Activated CD4-positive, alpha-beta T cell treated with anti-CD3 and anti-CD28 coated beads for 36 hours (primary cell): ENCODE data around the gene ADARB2. TPM values are rescaled to one million over a fixed set of nuclear protein-coding genes. Genes with fewer than 3 reads are reported as not detected.
A peak's percentile ranks its signal among the peaks of the same experiment; 100 is the strongest.

Source experiments
- ATAC-seq: fragments of 200-7000 bp; cut with Tn5 transposase; one replicate; pipeline ENCODE4 v1.10.0; 2021; ENCODE audit warnings: mild to moderate bottlenecking, moderate library complexity
- CTCF ChIA-PET: fragments of 350-600 bp; sonication (Branson Sonifier 250); formaldehyde crosslinking; loops from one replicate; lab custom pipeline; 2021; ENCODE audit warnings: antibody characterized with exemption; lab: Charles Lee
- POLR2A ChIA-PET: fragments of 350-600 bp; sonication (Branson Sonifier 250); formaldehyde crosslinking; loops from one replicate; lab custom pipeline; 2021; ENCODE audit warnings: antibody characterized with exemption, inconsistent platforms; lab: Charles Lee
- DNase-seq: peaks from one replicate; pipeline ENCODE4 v3.0.0-alpha.2; 2020
- H3K27ac Mint-ChIP-seq: one replicate; pipeline ENCODE4 v1.8.0; 2021; ENCODE audit warnings: mixed read lengths
- H3K27me3 Mint-ChIP-seq: one replicate; pipeline ENCODE4 v1.8.0; 2021; ENCODE audit warnings: mixed read lengths
- H3K36me3 Mint-ChIP-seq: one replicate; pipeline ENCODE4 v1.8.0; 2021; ENCODE audit warnings: low read depth, mixed read lengths
- H3K4me1 Mint-ChIP-seq: one replicate; pipeline ENCODE4 v1.8.0; 2021; ENCODE audit warnings: mixed read lengths
- H3K4me3 Mint-ChIP-seq: one replicate; pipeline ENCODE4 v1.8.0; 2021; ENCODE audit warnings: mild to moderate bottlenecking, moderate library complexity, mixed read lengths
- H3K9me3 Mint-ChIP-seq: one replicate; pipeline ENCODE4 v1.8.0; 2021; ENCODE audit warnings: low read depth, mixed read lengths
- intact Hi-C, 2 experiments: fragments of 100-400 bp; cut with DNase I in 1 of 2; cut with micrococcal nuclease in 1 of 2; formaldehyde crosslinking; loops; one replicate each; pipeline versions ENCODE4 v1.14.2 to v1.15.1; 2022 to 2024; cut with DNase I, micrococcal nuclease
- total RNA-seq, 2 experiments: library from RNA; stranded (reverse); gene quantifications; one replicate each; pipeline ENCODE4 v1.2.3, GENCODE V29; 2021

ADARB2 gene
- total RNA-seq, 2 experiments from 2014 or later = not detected

DNA sequence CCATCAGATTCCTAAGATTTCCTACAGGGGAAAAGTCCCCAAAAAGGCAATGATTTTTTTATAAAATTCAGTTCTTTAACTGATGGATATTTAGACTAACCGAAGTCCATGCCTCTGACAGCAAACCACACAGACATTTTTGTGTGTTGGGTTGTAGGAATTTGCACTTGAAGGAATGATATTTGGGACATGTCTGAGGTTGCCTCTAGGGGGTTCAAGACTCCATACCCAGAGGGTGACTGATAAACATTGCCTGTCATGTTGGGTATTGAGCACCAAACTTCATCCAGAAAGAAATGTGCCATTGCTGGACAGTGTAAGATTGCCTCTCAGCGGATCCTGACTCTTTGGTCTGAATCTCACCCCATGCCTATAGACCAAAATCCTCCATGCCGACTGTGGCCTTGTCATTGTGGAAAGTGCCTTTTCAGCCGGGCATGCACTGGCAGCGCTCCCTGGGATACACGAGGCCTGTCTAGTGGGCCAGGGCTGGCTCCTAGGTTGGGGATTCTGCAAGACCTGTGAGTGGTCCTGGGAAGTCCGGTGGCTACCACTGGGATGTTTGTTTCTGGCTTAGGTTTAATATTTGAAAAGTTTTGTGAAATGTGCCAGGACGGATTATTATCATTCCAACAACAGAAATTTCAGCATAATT, 428.2 kb downstream of the ADARB2 start:
- Mint-ChIP-seq H3K27ac (no peak overlapping the region), H3K36me3 (no peaks in the 10 kb centered on the region), H3K9me3 (peaks cover 3% of the 10 kb centered on the region), H3K27me3 (no peaks in the 10 kb centered on the region), H3K4me3 (no peak overlapping the region), H3K4me1 (no peaks in the 10 kb centered on the region)
- POLR2A ChIA-PET = no interaction called here
- DNase-seq (no peak), ATAC-seq (no peak)
- intact Hi-C loops = no loop called here
- CTCF ChIA-PET = no interaction called here

DNA sequence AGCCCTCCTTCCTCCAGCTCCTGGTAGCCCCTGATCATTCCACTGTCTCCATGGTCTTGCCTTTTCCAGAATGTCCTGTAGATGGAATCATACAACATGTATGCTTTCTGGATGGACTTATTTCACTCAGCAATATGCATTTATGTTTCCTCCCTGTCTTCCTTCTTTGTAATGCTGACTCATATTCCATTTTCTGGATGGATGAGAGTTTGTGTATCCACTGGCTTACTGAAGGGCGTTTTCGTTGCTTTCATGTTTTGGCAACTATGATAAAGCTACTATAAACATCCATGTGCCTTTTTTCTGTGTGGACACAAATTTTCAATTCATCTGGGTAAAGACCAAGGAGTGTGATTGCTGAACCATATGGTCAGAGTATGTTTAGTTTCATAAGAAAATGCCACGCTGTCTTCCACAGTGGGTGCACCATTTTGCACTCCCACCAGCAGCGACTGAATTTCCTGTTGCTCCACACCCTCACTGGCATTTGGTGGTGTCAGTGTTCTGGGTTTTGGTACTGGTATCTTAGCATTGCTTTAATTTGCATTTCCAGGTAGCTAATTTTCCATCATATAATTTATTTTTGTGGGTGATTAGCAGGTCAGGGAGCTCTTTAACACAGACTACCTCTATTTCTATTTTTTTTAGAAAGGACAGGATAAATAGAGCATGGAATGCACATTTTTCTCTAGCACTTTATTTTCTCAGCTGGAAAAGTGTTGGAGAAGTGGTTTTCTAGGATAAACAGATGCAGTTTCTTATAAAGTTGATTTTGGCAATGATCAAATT, 429.0 kb downstream of the ADARB2 start:
- H3K27me3 Mint-ChIP-seq = no peaks in the 10 kb centered on the region
- H3K36me3 Mint-ChIP-seq = no peaks in the 10 kb centered on the region

DNA sequence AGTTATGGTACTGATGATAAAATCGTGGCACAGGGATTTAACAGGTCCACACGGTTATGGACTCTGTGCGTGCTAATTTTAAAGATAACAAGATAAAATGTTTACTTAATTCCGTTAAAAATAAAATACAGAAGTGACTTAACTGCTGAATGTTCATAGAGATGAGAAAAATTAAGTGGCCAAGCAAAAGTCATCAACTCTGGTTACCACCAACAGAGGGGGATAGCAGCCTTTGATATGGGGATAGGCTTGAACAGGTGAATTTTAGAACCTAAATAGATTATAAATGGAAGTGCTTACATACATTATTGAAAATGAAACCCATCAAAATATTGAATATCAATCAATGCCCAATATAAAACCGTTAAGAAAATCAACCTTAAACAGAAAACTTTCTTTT, 436.2 kb downstream of the ADARB2 start:
- no peak for ATAC-seq
- peaks cover 15% of the 10 kb centered on the region for H3K27me3 Mint-ChIP-seq
- no peak for DNase-seq
- CTCF ChIA-PET = interaction anchor here (0.7 kb wide), 1 partner anchor 24 kb away, joined by 3 read pairs; no protein-coding TSS in a partner anchor
- no peaks in the 10 kb centered on the region for H3K9me3 Mint-ChIP-seq
- POLR2A ChIA-PET = no interaction called here
- H3K36me3 Mint-ChIP-seq = no peaks in the 10 kb centered on the region
- H3K4me1 Mint-ChIP-seq = peaks cover 2% of the 10 kb centered on the region
- H3K4me3 Mint-ChIP-seq = no peak overlapping the region
- intact Hi-C loops = no loop called here
- H3K27ac Mint-ChIP-seq = no peak overlapping the region

More for the DNA sequence above, 429.0 kb downstream of the ADARB2 start:
- POLR2A ChIA-PET = no interaction called here
- DNase-seq (no peak), ATAC-seq (no peak)
- intact Hi-C loops = no loop called here
- Mint-ChIP-seq H3K4me1 (no peaks in the 10 kb centered on the region), H3K4me3 (no peak overlapping the region), H3K9me3 (peaks cover 3% of the 10 kb centered on the region), H3K27ac (no peak overlapping the region)
- CTCF ChIA-PET = no interaction called here

- Mint-ChIP-seq H3K9me3 (no peaks in the 10 kb centered on the region), H3K27me3 (peaks cover 15% of the 10 kb centered on the region)
Measured at GRCh38 chr10:1300218-1300617, 437.1 kb downstream of the ADARB2 start.

GRCh38 chr10:1299041-1299726, 438.1 kb downstream of the ADARB2 start:
- Mint-ChIP-seq H3K4me1 (peaks cover 2% of the 10 kb centered on the region), H3K27ac (no peak overlapping the region), H3K9me3 (no peaks in the 10 kb centered on the region), H3K36me3 (no peaks in the 10 kb centered on the region), H3K4me3 (no peak overlapping the region), H3K27me3 (peaks cover 15% of the 10 kb centered on the region)
- peak; percentile 34 for DNase-seq
- peak; percentile 44 for ATAC-seq
- ChIA-PET POLR2A (no interaction called here), CTCF (interaction anchor here (1.4 kb wide), 1 partner anchor 69 kb away, joined by 3 read pairs; no protein-coding TSS in a partner anchor)
- intact Hi-C loops = no loop called here

More at GRCh38 chr10:1300218-1300617, 437.1 kb downstream of the ADARB2 start:
- Mint-ChIP-seq H3K4me3 (no peak overlapping the region), H3K27ac (no peak overlapping the region), H3K36me3 (no peaks in the 10 kb centered on the region), H3K4me1 (peaks cover 2% of the 10 kb centered on the region)
- ATAC-seq = no peak
- intact Hi-C loops = no loop called here
- CTCF ChIA-PET = no interaction called here
- no peak for DNase-seq
- POLR2A ChIA-PET = no interaction called here

GRCh38 chr10:1297566-1298301, 439.6 kb downstream of the ADARB2 start:
- intact Hi-C loops = no loop called here
- Mint-ChIP-seq H3K27me3 (peaks cover 16% of the 10 kb centered on the region), H3K9me3 (no peaks in the 10 kb centered on the region), H3K4me3 (no peak overlapping the region), H3K36me3 (no peaks in the 10 kb centered on the region), H3K4me1 (peaks cover 2% of the 10 kb centered on the region), H3K27ac (no peak overlapping the region)
- ChIA-PET POLR2A (no interaction called here), CTCF (interaction anchor here (0.8 to 1.4 kb wide), 2 partner anchors 71 to 194 kb away, joined by 3 to 7 read pairs; no protein-coding TSS in a partner anchor)
- no peak for ATAC-seq
- peak; percentile 20 for DNase-seq

DNA sequence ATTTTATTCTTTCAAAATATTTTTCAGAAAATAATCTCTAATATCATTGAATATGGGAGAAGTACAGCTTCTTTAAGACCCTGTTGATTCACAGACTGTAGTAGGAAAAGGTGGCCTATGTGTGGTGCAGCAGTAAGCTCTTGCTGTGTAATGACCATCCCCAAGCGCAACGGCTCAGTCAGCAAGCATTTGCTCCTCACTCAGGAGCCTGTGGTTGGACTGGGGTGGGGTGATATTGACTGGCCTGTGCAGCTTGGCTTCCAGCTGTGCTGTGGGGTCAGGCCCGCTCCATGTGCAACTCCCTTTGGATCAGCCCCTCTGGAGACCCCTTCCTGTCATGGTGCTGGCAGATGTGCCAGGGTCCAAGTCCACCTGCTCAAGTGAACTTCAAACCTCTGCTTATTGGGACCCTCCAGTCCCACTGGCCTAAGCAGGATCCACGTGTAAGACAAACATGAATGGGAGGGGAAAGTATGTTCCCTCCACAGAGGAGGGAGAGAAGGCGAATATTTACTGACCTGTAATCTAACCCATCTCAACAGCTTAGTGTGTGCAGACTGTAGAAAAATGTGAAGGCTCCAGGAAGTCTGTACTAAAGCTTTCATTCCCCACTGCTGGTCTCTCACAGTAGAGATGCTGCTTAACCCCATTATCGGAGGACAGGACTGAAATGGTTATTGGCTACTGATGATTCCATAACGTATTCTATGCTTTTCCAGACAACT, 441.4 kb downstream of the ADARB2 start:
- CTCF ChIA-PET = no interaction called here
- ATAC-seq = no peak
- H3K27me3 Mint-ChIP-seq = peaks cover 18% of the 10 kb centered on the region
- no peaks in the 10 kb centered on the region for H3K36me3 Mint-ChIP-seq
- intact Hi-C loops = no loop called here
- H3K27ac Mint-ChIP-seq = no peak overlapping the region
- peaks cover 2% of the 10 kb centered on the region for H3K4me1 Mint-ChIP-seq
- no peak overlapping the region for H3K4me3 Mint-ChIP-seq
- no peak for DNase-seq
- H3K9me3 Mint-ChIP-seq = no peaks in the 10 kb centered on the region
- POLR2A ChIA-PET = no interaction called here

DNA sequence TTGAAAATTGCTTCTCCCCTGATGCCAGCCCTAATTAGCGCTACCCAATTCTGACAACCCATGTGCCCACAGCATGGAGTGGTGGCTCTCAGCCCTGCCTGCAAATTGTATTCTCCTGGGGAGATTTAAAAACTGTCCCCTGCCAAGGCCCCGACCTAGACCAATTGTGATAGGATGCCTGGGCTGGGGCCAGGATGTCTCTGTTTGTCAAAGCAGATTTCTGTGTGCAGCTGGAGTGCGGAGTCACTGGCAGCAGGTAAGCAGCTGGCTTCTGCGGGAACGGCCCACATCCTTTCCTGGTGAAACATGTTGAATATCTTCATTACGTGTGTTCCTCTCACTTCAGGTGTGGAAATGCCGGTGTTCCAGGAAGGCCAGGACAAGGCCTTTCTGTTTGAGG, 442.6 kb downstream of the ADARB2 start:
- CTCF ChIA-PET = no interaction called here
- intact Hi-C loops = no loop called here

DNA sequence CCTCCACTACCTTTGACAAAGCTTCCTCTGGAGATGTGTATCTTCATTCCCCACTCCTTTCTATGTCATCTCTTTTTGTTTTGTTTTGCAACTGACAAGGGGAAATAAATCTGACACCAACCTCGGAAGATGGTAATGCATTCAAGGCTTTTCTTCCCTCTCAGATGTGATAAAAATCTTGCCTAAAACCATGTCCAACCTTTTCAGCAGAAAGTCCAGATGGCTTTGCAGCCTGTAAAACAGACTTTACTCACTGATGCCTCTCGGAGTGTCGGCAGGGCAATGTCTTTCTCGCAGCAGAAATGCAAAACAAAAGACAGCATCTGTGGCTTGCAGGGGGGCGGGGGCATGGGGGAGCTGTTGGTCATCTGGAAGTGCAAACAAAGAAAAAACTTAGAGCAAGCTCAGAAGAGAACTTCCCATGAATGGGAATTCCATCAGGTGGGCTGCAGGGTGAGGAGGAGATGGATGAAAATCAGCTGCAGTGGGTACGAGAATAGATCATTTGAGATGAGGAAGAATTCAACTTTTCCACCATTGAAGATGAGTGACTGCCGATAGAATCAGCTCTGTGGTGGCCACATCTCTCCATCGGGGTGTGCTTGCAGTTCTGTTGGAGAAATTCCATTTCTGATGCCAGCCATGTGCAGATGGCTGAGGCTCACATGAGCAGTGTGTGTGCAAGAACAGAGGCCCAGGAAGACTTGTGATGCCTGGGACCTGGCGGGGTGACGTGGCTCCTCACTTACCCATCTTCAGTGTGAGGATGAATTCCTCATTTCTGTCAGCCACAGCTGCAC, 443.5 kb downstream of the ADARB2 start:
- Mint-ChIP-seq H3K27ac (no peak overlapping the region), H3K4me3 (no peak overlapping the region), H3K36me3 (no peaks in the 10 kb centered on the region), H3K27me3 (peaks cover 6% of the 10 kb centered on the region), H3K9me3 (no peaks in the 10 kb centered on the region), H3K4me1 (peaks cover under 1% of the 10 kb centered on the region)
- DNase-seq (no peak), ATAC-seq (no peak)
- ChIA-PET POLR2A (no interaction called here), CTCF (interaction anchor here (0.7 kb wide), 1 partner anchor 24 kb away, joined by 3 read pairs; no protein-coding TSS in a partner anchor)
- intact Hi-C loops = no loop called here

More for the DNA sequence above, 442.6 kb downstream of the ADARB2 start:
- H3K9me3 Mint-ChIP-seq = no peaks in the 10 kb centered on the region
- POLR2A ChIA-PET = no interaction called here
- H3K36me3 Mint-ChIP-seq = no peaks in the 10 kb centered on the region
- H3K27ac Mint-ChIP-seq = no peak overlapping the region
- ATAC-seq (no peak), DNase-seq (no peak)
- H3K4me1 Mint-ChIP-seq = peaks cover 2% of the 10 kb centered on the region
- no peak overlapping the region for H3K4me3 Mint-ChIP-seq
- peaks cover 10% of the 10 kb centered on the region for H3K27me3 Mint-ChIP-seq

- POLR2A ChIA-PET = no interaction called here
Measured at GRCh38 chr10:1293157-1293556, 444.2 kb downstream of the ADARB2 start.

More at GRCh38 chr10:1293157-1293556, 444.2 kb downstream of the ADARB2 start:
- Mint-ChIP-seq H3K27me3 (peaks cover 6% of the 10 kb centered on the region), H3K36me3 (no peaks in the 10 kb centered on the region), H3K27ac (no peak overlapping the region), H3K4me3 (no peak overlapping the region), H3K4me1 (no peaks in the 10 kb centered on the region), H3K9me3 (no peaks in the 10 kb centered on the region)
- intact Hi-C loops = no loop called here
- CTCF ChIA-PET = interaction anchor here (0.7 kb wide), 1 partner anchor 23 kb away, joined by 3 read pairs; no protein-coding TSS in a partner anchor
- no peak for ATAC-seq
- DNase-seq = no peak
